NCI-H2029 treated with DMSO at 0.1 percent for 48 hours (cell line): ENCODE results near the gene ZBTB7C.

Experiments used
- DNase-seq: peaks from one replicate; lab custom pipeline; 2025; lab: John Stamatoyannopoulos, UW

The ZBTB7C gene

GRCh38 chr18:48252525-48252924 is 156.7 kb downstream of the ZBTB7C start:
- no peak for DNase-seq

GRCh38 chr18:48250918-48251317 is 158.3 kb downstream of the ZBTB7C start:
- DNase-seq = no peak

- DNase-seq = no peak
Observed at GRCh38 chr18:48250362-48250907, 158.7 kb downstream of the ZBTB7C start.

GRCh38 chr18:48249854-48250253 is 159.3 kb downstream of the ZBTB7C start:
- DNase-seq = no peak

GRCh38 chr18:48244530-48244929 is 164.7 kb downstream of the ZBTB7C start:
- no peak for DNase-seq

- DNase-seq = no peak
Observed at GRCh38 chr18:48238636-48239035, 170.5 kb downstream of the ZBTB7C start.

GRCh38 chr18:48238206-48238605 is 171.0 kb downstream of the ZBTB7C start:
- DNase-seq = no peak

- no peak for DNase-seq
Observed at GRCh38 chr18:48236822-48237221, 172.4 kb downstream of the ZBTB7C start.

GRCh38 chr18:48230467-48231113 is 178.6 kb downstream of the ZBTB7C start:
- peak; percentile 64 for DNase-seq

GRCh38 chr18:48229552-48229981 is 179.6 kb downstream of the ZBTB7C start:
- no peak for DNase-seq

GRCh38 chr18:48228841-48229240 is 180.3 kb downstream of the ZBTB7C start:
- no peak for DNase-seq

GRCh38 chr18:48228301-48228715 is 180.9 kb downstream of the ZBTB7C start:
- DNase-seq = no peak

- DNase-seq = peak; percentile 29
Observed at GRCh38 chr18:48227206-48227605, 182.0 kb downstream of the ZBTB7C start.

GRCh38 chr18:48226401-48226800 is 182.8 kb downstream of the ZBTB7C start:
- no peak for DNase-seq

GRCh38 chr18:48222118-48222517 is 187.1 kb downstream of the ZBTB7C start:
- DNase-seq = peak; percentile 92

- DNase-seq = no peak
Observed at GRCh38 chr18:48219810-48220499, 189.2 kb downstream of the ZBTB7C start.

GRCh38 chr18:48219037-48219809 is 190.0 kb downstream of the ZBTB7C start:
- DNase-seq = no peak

GRCh38 chr18:48218285-48219022 is 190.7 kb downstream of the ZBTB7C start:
- no peak for DNase-seq

GRCh38 chr18:48217258-48218250 is 191.6 kb downstream of the ZBTB7C start:
- no peak for DNase-seq

- peak; percentile 97 for DNase-seq
Observed at GRCh38 chr18:48216639-48217257, 192.4 kb downstream of the ZBTB7C start.
